BJ (cell line): Measurements from ENCODE around the gene NPY2R. TPM values are rescaled to one million over a fixed set of nuclear protein-coding genes. Genes with fewer than 3 reads are reported as not detected.

ENCODE experiments used
- CTCF ChIA-PET: fragments of 350-600 bp; formaldehyde crosslinking; extraction: SDS; loops from one replicate; lab custom pipeline; 2021; ENCODE audit warnings: antibody characterized with exemption, inconsistent platforms; lab: Yijun Ruan, JAX
- POLR2A ChIA-PET: fragments of 300-600 bp; sonication (Branson Sonifier 250); formaldehyde crosslinking; extraction: SDS; loops from one replicate; lab custom pipeline; 2021; ENCODE audit warnings: antibody characterized with exemption; lab: Charles Lee
- DNase-seq: peaks from one replicate; pipeline ENCODE4 v3.0.0-alpha.2; 2011; ENCODE audit warnings: low read depth
- H3K27me3 ChIP-seq: 2 replicates; pipeline ENCODE4 v1.6.0; 2011; ENCODE audit warnings: low read length; ENCODE audit not compliant: control insufficient read depth, insufficient read depth
- H3K36me3 ChIP-seq: 2 replicates; pipeline ENCODE4 v1.5.1; 2011; ENCODE audit warnings: low read length; ENCODE audit not compliant: control insufficient read depth, insufficient read depth
- H3K4me3 ChIP-seq: 2 replicates; pipeline ENCODE4 v1.5.1; 2011; ENCODE audit warnings: low read depth, mild to moderate bottlenecking, control low read depth, low read length
- polyA plus RNA-seq: library from polyadenylated mRNA; depleted of rRNA; stranded (reverse); fragments of >200 nt; gene quantifications from 2 replicates; pipeline ENCODE4 v1.2.3, GENCODE V29; 2011
- TF ChIP-seq, protein P1 (sequence below): IDR thresholded peaks from 2 replicates; pipeline ENCODE4 v1.5.1; 2011; ENCODE audit warnings: low read depth, mild to moderate bottlenecking, control low read depth, inconsistent platforms, low read length, moderate library complexity; ENCODE audit not compliant: insufficient read depth

Gene NPY2R
- polyA plus RNA-seq, 1 experiment: not detected

DNA sequence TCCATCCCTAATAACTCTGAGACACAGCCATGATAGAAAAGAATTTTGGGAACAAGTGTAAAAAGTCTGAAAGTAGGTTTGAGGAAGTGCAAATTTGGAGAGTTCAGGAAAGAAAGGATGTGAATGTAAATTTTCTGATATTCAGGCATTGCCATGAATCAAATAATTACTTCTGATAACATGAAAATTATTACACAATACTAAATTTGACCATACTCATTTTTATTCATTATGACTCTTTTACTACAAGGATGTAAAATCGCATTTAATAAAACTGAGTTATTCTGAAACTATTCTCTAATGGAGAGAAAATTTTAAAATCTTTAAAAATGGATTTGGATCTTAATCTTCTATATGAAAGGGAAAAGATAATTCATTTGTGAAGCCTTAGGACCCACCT is 33.8 kb upstream of the NPY2R start:
- POLR2A ChIA-PET: no interaction called here
- Histone ChIP-seq H3K27me3 (no peaks in the 10 kb centered on the region), H3K36me3 (no peaks in the 10 kb centered on the region), H3K4me3 (no peak overlapping the region)
- CTCF ChIA-PET: no interaction called here
- DNase-seq: no peak
- TF ChIP-seq, protein P1, sequence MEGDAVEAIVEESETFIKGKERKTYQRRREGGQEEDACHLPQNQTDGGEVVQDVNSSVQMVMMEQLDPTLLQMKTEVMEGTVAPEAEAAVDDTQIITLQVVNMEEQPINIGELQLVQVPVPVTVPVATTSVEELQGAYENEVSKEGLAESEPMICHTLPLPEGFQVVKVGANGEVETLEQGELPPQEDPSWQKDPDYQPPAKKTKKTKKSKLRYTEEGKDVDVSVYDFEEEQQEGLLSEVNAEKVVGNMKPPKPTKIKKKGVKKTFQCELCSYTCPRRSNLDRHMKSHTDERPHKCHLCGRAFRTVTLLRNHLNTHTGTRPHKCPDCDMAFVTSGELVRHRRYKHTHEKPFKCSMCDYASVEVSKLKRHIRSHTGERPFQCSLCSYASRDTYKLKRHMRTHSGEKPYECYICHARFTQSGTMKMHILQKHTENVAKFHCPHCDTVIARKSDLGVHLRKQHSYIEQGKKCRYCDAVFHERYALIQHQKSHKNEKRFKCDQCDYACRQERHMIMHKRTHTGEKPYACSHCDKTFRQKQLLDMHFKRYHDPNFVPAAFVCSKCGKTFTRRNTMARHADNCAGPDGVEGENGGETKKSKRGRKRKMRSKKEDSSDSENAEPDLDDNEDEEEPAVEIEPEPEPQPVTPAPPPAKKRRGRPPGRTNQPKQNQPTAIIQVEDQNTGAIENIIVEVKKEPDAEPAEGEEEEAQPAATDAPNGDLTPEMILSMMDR: no peak

DNA sequence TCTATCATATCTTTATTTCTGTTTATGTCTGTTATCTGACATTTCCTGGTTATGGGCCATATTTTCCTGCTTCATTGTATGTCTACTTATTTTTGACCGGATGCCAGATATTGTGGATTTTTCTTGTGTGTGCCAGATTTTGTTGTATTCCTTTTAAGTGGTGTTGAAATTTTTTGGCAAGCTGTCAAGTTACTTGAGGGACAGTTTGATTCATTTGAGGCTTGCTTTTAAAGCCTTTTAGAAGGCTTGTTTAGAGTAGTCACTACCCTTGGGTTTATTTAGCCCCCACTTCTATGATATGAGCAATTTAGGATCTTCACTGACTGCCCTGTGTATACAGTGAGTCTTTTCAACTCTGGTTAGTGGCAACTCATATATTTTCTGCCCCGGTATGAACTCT is 29.2 kb upstream of the NPY2R start:
- ChIA-PET POLR2A (no interaction called here), CTCF (no interaction called here)
- Histone ChIP-seq H3K36me3 (no peaks in the 10 kb centered on the region), H3K4me3 (no peak overlapping the region), H3K27me3 (no peaks in the 10 kb centered on the region)
- no peak for DNase-seq
- TF ChIP-seq, protein P1: no peak

DNA sequence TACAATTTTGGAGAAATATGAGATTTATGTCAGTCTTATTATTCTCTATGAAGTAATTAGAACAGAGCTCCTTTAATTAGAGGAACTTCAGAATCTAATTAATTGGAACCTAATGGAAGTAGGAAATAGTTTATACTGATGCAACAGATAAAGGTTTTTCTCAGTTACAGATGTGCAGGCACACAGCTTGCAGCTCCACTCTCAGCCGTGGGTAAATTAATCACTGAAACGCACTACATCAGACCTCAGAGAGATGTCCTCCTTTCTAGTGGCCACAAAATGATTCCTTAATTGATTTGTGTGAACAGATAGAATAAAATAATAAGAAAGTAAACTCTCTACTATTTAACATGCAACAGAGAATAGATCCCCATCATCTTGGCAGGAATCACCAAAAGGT is 21.5 kb upstream of the NPY2R start:
- TF ChIP-seq, protein P1: no peak
- ChIA-PET CTCF (no interaction called here), POLR2A (no interaction called here)
- no peak for DNase-seq
- Histone ChIP-seq H3K36me3 (no peaks in the 10 kb centered on the region), H3K27me3 (no peaks in the 10 kb centered on the region), H3K4me3 (no peak overlapping the region)

DNA sequence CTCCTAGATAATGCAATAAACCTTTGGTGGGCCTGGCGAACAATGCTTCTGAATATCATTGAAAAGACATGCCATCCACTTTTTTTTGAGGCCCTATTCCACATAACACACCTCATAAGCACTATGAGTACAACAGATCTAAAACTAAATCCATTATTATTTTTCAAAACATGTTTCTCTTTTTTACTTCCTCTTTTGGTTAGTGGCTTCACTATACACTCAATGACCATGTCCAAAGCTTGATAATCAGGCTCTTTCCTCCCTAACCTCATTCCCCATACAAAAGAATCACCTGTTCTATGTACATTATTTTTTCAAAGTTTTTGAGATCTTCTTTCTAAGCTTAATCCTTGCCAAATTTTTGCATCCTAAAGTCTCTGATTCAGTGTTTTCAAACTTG is 20.4 kb upstream of the NPY2R start:
- H3K4me3 ChIP-seq: no peak overlapping the region
- CTCF ChIA-PET: no interaction called here
- H3K36me3 ChIP-seq: no peaks in the 10 kb centered on the region
- TF ChIP-seq, protein P1: no peak
- no peak for DNase-seq
- POLR2A ChIA-PET: no interaction called here
- no peaks in the 10 kb centered on the region for H3K27me3 ChIP-seq

DNA sequence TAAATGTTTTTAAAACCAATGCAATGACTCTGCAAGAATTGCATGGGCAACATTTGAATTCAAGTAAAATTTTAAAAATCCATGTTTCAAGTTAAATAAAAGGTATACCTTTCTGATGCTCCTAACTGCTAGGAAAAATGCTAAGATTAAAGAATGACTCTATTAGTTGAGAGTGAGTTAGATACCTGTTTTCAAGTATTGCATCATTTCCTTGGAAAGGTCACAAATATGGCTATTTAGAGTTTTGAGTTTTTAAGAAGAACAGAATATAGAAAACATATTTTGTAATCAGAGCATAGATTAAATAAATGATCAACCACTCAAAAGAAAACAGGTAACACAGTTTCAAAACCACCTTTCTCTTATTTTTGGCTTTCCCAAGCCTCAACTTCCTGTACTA is 18.3 kb upstream of the NPY2R start:
- no peak for DNase-seq
- Histone ChIP-seq H3K4me3 (no peak overlapping the region), H3K36me3 (no peaks in the 10 kb centered on the region), H3K27me3 (no peaks in the 10 kb centered on the region)
- TF ChIP-seq, protein P1: no peak
- ChIA-PET CTCF (interaction anchor here (0.8 kb wide), 1 partner anchor 85 kb away, joined by 3 read pairs; no protein-coding TSS in a partner anchor), POLR2A (no interaction called here)
